ENCODE data around the gene SLC38A10. TPM values are rescaled to one million over a fixed set of nuclear protein-coding genes. Genes with fewer than 3 reads are reported as not detected.
"Not testable (repeated sequence)": the region's sequence is repeated elsewhere in the genome, so short reads cannot be mapped to it uniquely, and the experiment has no call there.

SLC38A10 gene
- polyA plus RNA-seq, 3 donors, result 40.7 to 115 (median 80.2) TPM

- H3K27ac ChIP-seq (ENCODE audit: low read depth, low read length), result no peak overlapping the region
- 90 to 93% (median 92%) methylated on average over 26 of the region's 26 CpGs for WGBS, 3 donors
These were observed 64.9 kb downstream of the SLC38A10 start for GRCh38 chr17:81230043-81230820.

- WGBS, 3 donors, result 94 to 96% (median 95%) methylated on average over 14 of the region's 14 CpGs
- H3K27ac ChIP-seq (ENCODE audit: low read depth, low read length), result no peak overlapping the region
These were observed 65.5 kb downstream of the SLC38A10 start for GRCh38 chr17:81229666-81229920.

- 79 to 87% (median 84%) methylated on average over 27 to 32 of the region's 32 CpGs for WGBS, 3 donors
These were observed 66.1 kb downstream of the SLC38A10 start for GRCh38 chr17:81228834-81229665.

GRCh38 chr17:81228420-81228819, 66.7 kb downstream of the SLC38A10 start:
- no peak overlapping the region for H3K27ac ChIP-seq (ENCODE audit: low read depth, low read length)
- WGBS, 3 donors, result 69 to 81% (median 70%) methylated on average over 9 of the region's 9 CpGs

More at GRCh38 chr17:81228834-81229665, 66.1 kb downstream of the SLC38A10 start:
- H3K27ac ChIP-seq (ENCODE audit: low read depth, low read length), result no peak overlapping the region

GRCh38 chr17:81227630-81228029, 67.5 kb downstream of the SLC38A10 start:
- not testable (repeated sequence) for H3K27ac ChIP-seq (ENCODE audit: low read depth, low read length)
- 43 to 83% (median 49%) methylated on average over 2 of the region's 2 CpGs for WGBS, 3 donors

GRCh38 chr17:81223762-81224130, 71.4 kb downstream of the SLC38A10 start:
- H3K27ac ChIP-seq (ENCODE audit: low read depth, low read length), result no peak overlapping the region
- 16 to 19% (median 16%) methylated on average over 11 of the region's 11 CpGs for WGBS, 3 donors

- H3K27ac ChIP-seq (ENCODE audit: low read depth, low read length), result peak within 1 kb of the TSS; percentile 19
- WGBS, 3 donors, result 1% methylated on average over 50 to 76 of the region's 79 CpGs
These were observed 72.0 kb downstream of the SLC38A10 start, which contains the start of gene CEP131 for GRCh38 chr17:81222906-81223761. TSS of gene CEP131 (minus strand) at chr17:81222965. CDS start at chr17:81220056, 2,909 bp downstream.

- 0 to 3% (median 1%) methylated on average over 11 to 30 of the region's 30 CpGs for WGBS, 3 donors
- no peak overlapping the region for H3K27ac ChIP-seq (ENCODE audit: low read depth, low read length)
These were observed 72.5 kb downstream of the SLC38A10 start for GRCh38 chr17:81222620-81222905.

- 9 to 23% (median 23%) methylated on average over 23 to 24 of the region's 24 CpGs for WGBS, 3 donors
- H3K27ac ChIP-seq (ENCODE audit: low read depth, low read length), result no peak overlapping the region
These were observed 73.1 kb downstream of the SLC38A10 start for GRCh38 chr17:81221842-81222619.

- no peak overlapping the region for H3K27ac ChIP-seq (ENCODE audit: low read depth, low read length)
- 51 to 79% (median 78%) methylated on average over 11 of the region's 11 CpGs for WGBS, 3 donors
These were observed 73.7 kb downstream of the SLC38A10 start for GRCh38 chr17:81221371-81221841.

- 94 to 97% (median 94%) methylated on average over 24 of the region's 24 CpGs for WGBS, 3 donors
- no peak overlapping the region for H3K27ac ChIP-seq (ENCODE audit: low read depth, low read length)
These were observed 75.5 kb downstream of the SLC38A10 start for GRCh38 chr17:81219476-81220180.

GRCh38 chr17:81218991-81219390, 76.1 kb downstream of the SLC38A10 start:
- WGBS, 3 donors, result 92 to 95% (median 94%) methylated on average over 11 of the region's 11 CpGs
- H3K27ac ChIP-seq (ENCODE audit: low read depth, low read length), result no peak overlapping the region

- no peak overlapping the region for H3K27ac ChIP-seq (ENCODE audit: low read depth, low read length)
- WGBS, 3 donors, result 90 to 92% (median 90%) methylated on average over 13 of the region's 13 CpGs
These were observed 76.6 kb downstream of the SLC38A10 start for GRCh38 chr17:81218459-81218858.

GRCh38 chr17:81217491-81217890, 77.6 kb downstream of the SLC38A10 start:
- no peak overlapping the region for H3K27ac ChIP-seq (ENCODE audit: low read depth, low read length)
- 90 to 93% (median 92%) methylated on average over 18 of the region's 18 CpGs for WGBS, 3 donors

GRCh38 chr17:81213978-81214377, 81.1 kb downstream of the SLC38A10 start:
- H3K27ac ChIP-seq (ENCODE audit: low read depth, low read length), result no peak overlapping the region

GRCh38 chr17:81212365-81212764, 82.7 kb downstream of the SLC38A10 start:
- WGBS, 3 donors, result 89 to 95% (median 93%) methylated on average over 9 of the region's 9 CpGs
- no peak overlapping the region for H3K27ac ChIP-seq (ENCODE audit: low read depth, low read length)

More at GRCh38 chr17:81213978-81214377, 81.1 kb downstream of the SLC38A10 start:
- WGBS, 3 donors, result 91 to 97% (median 96%) methylated on average over 8 of the region's 8 CpGs

GRCh38 chr17:81210868-81211267, 84.2 kb downstream of the SLC38A10 start:
- H3K27ac ChIP-seq (ENCODE audit: low read depth, low read length), result no peak overlapping the region
- WGBS, 3 donors, result 52 to 71% (median 53%) methylated on average over 14 of the region's 14 CpGs
